Caco-2 (cell line): ENCODE measurements around the gene ENO3. TPM values are rescaled to one million over a fixed set of nuclear protein-coding genes. Genes with fewer than 3 reads are reported as not detected.
A peak's percentile ranks its signal among the peaks of the same experiment; 100 is the strongest.

Experiments used
- BruUV-seq: library from RNA; stranded (reverse); fragments of 400-500 nt; replicated peaks from 2 replicates; lab custom pipeline; 2021; lab: Mats Ljungman, UMichigan
- CTCF ChIA-PET: fragments of 300-600 bp; sonication (Branson Sonifier 250); formaldehyde crosslinking; loops from one replicate; lab custom pipeline; 2022; ENCODE audit warnings: antibody characterized with exemption; lab: Charles Lee
- POLR2A ChIA-PET: fragments of 300-600 bp; sonication (Branson Sonifier 250); formaldehyde crosslinking; loops from one replicate; lab custom pipeline; 2022; ENCODE audit warnings: antibody characterized with exemption; lab: Charles Lee
- DNase-seq, 2 experiments: peaks; one replicate each; pipeline versions ENCODE4 v3.0.0 to v3.0.0-alpha.2; 2020 to 2022
- H3K27me3 ChIP-seq: replicated peaks from 2 replicates; pipeline ENCODE4 v1.6.0; 2011; ENCODE audit warnings: low read length; ENCODE audit not compliant: control insufficient read depth, insufficient read depth
- H3K36me3 ChIP-seq: 2 replicates; pipeline ENCODE4 v1.5.1; 2011; ENCODE audit warnings: low read length; ENCODE audit not compliant: control insufficient read depth, insufficient read depth
- H3K4me1 ChIP-seq: fragments of 250-450 bp; sonication (Bioruptor Pico); 2 replicates; pipeline ENCODE4 v1.5.1; 2020; ENCODE audit warnings: mild to moderate bottlenecking
- H3K4me3 ChIP-seq: 2 replicates; pipeline ENCODE4 v1.5.1; 2011; ENCODE audit warnings: low read depth, mild to moderate bottlenecking, control low read depth, low read length
- H3K9me3 ChIP-seq: fragments of 250-450 bp; sonication (Bioruptor Pico); 2 replicates; pipeline ENCODE4 v1.5.1; 2020; ENCODE audit warnings: mild to moderate bottlenecking, moderate library complexity
- H3K27ac Mint-ChIP-seq: one replicate; pipeline ENCODE4 v1.8.0; 2022; ENCODE audit warnings: mixed read lengths; ENCODE audit not compliant: unreplicated experiment
- H3K27me3 Mint-ChIP-seq: one replicate; pipeline ENCODE4 v1.8.0; 2022; ENCODE audit warnings: mixed read lengths; ENCODE audit not compliant: insufficient read depth, unreplicated experiment
- H3K36me3 Mint-ChIP-seq: one replicate; pipeline ENCODE4 v1.8.0; 2022; ENCODE audit warnings: mild to moderate bottlenecking, mixed read lengths; ENCODE audit not compliant: insufficient read depth, unreplicated experiment
- H3K4me1 Mint-ChIP-seq: one replicate; pipeline ENCODE4 v1.8.0; 2022; ENCODE audit warnings: low read depth, mixed read lengths; ENCODE audit not compliant: unreplicated experiment
- H3K4me3 Mint-ChIP-seq: one replicate; pipeline ENCODE4 v1.8.0; 2022; ENCODE audit warnings: mild to moderate bottlenecking, moderate library complexity, mixed read lengths; ENCODE audit not compliant: unreplicated experiment
- H3K9me3 Mint-ChIP-seq: one replicate; pipeline ENCODE4 v1.8.0; 2022; ENCODE audit warnings: mixed read lengths; ENCODE audit not compliant: unreplicated experiment
- intact Hi-C: fragments of 100-400 bp; cut with micrococcal nuclease; formaldehyde crosslinking; loops from one replicate; pipeline ENCODE4 v1.10.0; 2022; ENCODE audit not compliant: unreplicated experiment
- total RNA-seq: library from RNA; stranded (reverse); gene quantifications from 2 replicates; pipeline ENCODE4 v1.2.3, GENCODE V29; 2022
- TF ChIP-seq, protein P1 (sequence below), 2 experiments: fragments of 200-600 bp in 1 of 2; IDR thresholded peaks; 1 replicate in 1 of 2; 2 replicates in 1 of 2; pipeline versions ENCODE4 v1.5.1 to v1.8.0; 2011 to 2022; ENCODE audit warnings: antibody characterized with exemption in 1 of 2, control low read depth in 1 of 2, inconsistent platforms in 1 of 2, low read depth in 1 of 2, low read length in 1 of 2, mild to moderate bottlenecking in 1 of 2, moderate library complexity in 1 of 2; ENCODE audit not compliant: insufficient read depth in 1 of 2, severe bottlenecking in 1 of 2, unreplicated experiment in 1 of 2

The ENO3 gene
- total RNA-seq, 1 experiment from 2014 or later, result 8.1 TPM

GRCh38 chr17:4986403-4986802 lies 35.5 kb downstream of the ENO3 start:
- peak overlapping the region; percentile 78 for H3K4me3 Mint-ChIP-seq
- TF ChIP-seq, protein P1, sequence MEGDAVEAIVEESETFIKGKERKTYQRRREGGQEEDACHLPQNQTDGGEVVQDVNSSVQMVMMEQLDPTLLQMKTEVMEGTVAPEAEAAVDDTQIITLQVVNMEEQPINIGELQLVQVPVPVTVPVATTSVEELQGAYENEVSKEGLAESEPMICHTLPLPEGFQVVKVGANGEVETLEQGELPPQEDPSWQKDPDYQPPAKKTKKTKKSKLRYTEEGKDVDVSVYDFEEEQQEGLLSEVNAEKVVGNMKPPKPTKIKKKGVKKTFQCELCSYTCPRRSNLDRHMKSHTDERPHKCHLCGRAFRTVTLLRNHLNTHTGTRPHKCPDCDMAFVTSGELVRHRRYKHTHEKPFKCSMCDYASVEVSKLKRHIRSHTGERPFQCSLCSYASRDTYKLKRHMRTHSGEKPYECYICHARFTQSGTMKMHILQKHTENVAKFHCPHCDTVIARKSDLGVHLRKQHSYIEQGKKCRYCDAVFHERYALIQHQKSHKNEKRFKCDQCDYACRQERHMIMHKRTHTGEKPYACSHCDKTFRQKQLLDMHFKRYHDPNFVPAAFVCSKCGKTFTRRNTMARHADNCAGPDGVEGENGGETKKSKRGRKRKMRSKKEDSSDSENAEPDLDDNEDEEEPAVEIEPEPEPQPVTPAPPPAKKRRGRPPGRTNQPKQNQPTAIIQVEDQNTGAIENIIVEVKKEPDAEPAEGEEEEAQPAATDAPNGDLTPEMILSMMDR (IDR thresholded peaks at IDR 0.05; ENCODE audit: insufficient read depth in 1 of 2, low read depth in 1 of 2, low read length in 1 of 2, severe bottlenecking in 1 of 2, unreplicated experiment in 1 of 2), result no peak
- H3K36me3 ChIP-seq, result no peaks in the 10 kb centered on the region
- H3K36me3 Mint-ChIP-seq, result peaks cover 12% of the 10 kb centered on the region
- H3K9me3 ChIP-seq, result no peaks in the 10 kb centered on the region
- ChIA-PET POLR2A (interaction anchor here (1.4 kb wide), 1 partner anchor 19 kb away, joined by 5 read pairs; no protein-coding TSS in a partner anchor), CTCF (no interaction called here)
- no peak for DNase-seq
- no peaks in the 10 kb centered on the region for H3K27me3 Mint-ChIP-seq
- intact Hi-C loops, result no loop called here
- peaks cover 4% of the 10 kb centered on the region; the same call in 1 of the 2 replicates for H3K4me1 ChIP-seq
- peak overlapping the region; percentile 60 for H3K4me3 ChIP-seq
- no TSS peak for BruUV-seq
- H3K27me3 ChIP-seq, result no peaks in the 10 kb centered on the region
- peaks cover 9% of the 10 kb centered on the region for H3K4me1 Mint-ChIP-seq
- H3K9me3 Mint-ChIP-seq, result no peaks in the 10 kb centered on the region
- peak overlapping the region; percentile 73 for H3K27ac Mint-ChIP-seq

- Mint-ChIP-seq H3K27me3 (no peaks in the 10 kb centered on the region), H3K9me3 (no peaks in the 10 kb centered on the region), H3K27ac (peak within 1 kb of the TSS; percentile 73), H3K4me1 (peaks cover 9% of the 10 kb centered on the region), H3K4me3 (peak within 1 kb of the TSS; percentile 78), H3K36me3 (peaks cover 4% of the 10 kb centered on the region)
- intact Hi-C loops, result no loop called here
- no peaks in the 10 kb centered on the region for H3K36me3 ChIP-seq
- POLR2A ChIA-PET, result interaction anchor here (1.4 kb wide), 1 partner anchor 20 kb away, joined by 5 read pairs; no protein-coding TSS in a partner anchor
- peak within 1 kb of the TSS; percentile 60 for H3K4me3 ChIP-seq
- CTCF ChIA-PET, result interaction anchor here (1.0 to 1.5 kb wide), 2 partner anchors 20 to 78 kb away, joined by 3 to 6 read pairs; partner anchors contain the start of gene SPAG7
- peak; percentile 79 to 82 for DNase-seq
- TF ChIP-seq, protein P1 (IDR thresholded peaks at IDR 0.05; ENCODE audit: insufficient read depth in 1 of 2, low read depth in 1 of 2, low read length in 1 of 2, severe bottlenecking in 1 of 2, unreplicated experiment in 1 of 2), result peak; percentile 41 to 52
- no peaks in the 10 kb centered on the region for H3K9me3 ChIP-seq
- peaks cover 4% of the 10 kb centered on the region; the same call in 1 of the 2 replicates for H3K4me1 ChIP-seq
- TSS peak; percentile 34 for BruUV-seq
- no peaks in the 10 kb centered on the region for H3K27me3 ChIP-seq
These were observed 36.2 kb downstream of the ENO3 start, which contains the start of gene CAMTA2 for GRCh38 chr17:4986951-4987766. CAMTA2 (minus strand) TSS chr17:4987675; CDS start chr17:4986222, 1,453 bp downstream.

- Mint-ChIP-seq H3K36me3 (no peaks in the 10 kb centered on the region), H3K4me3 (peak overlapping the region; percentile 78), H3K9me3 (no peaks in the 10 kb centered on the region), H3K27me3 (no peaks in the 10 kb centered on the region), H3K27ac (no peak overlapping the region), H3K4me1 (peaks cover 9% of the 10 kb centered on the region)
- ChIA-PET CTCF (interaction anchor here (1.0 to 1.5 kb wide), 2 partner anchors 21 to 79 kb away, joined by 3 to 6 read pairs; partner anchors contain the start of gene SPAG7), POLR2A (no interaction called here)
- Histone ChIP-seq H3K27me3 (no peaks in the 10 kb centered on the region), H3K9me3 (no peaks in the 10 kb centered on the region), H3K4me3 (peak overlapping the region; percentile 60), H3K36me3 (no peaks in the 10 kb centered on the region), H3K4me1 (peaks cover 4% of the 10 kb centered on the region; the same call in 1 of the 2 replicates)
- TSS peak; percentile 59 for BruUV-seq
- no peak for DNase-seq
- intact Hi-C loops, result no loop called here
- TF ChIP-seq, protein P1 (IDR thresholded peaks at IDR 0.05; ENCODE audit: insufficient read depth in 1 of 2, low read depth in 1 of 2, low read length in 1 of 2, severe bottlenecking in 1 of 2, unreplicated experiment in 1 of 2), result no peak
These were observed 37.0 kb downstream of the ENO3 start for GRCh38 chr17:4987767-4988567.
